Breast epithelium (tissue), 4 donors: ENCODE results near the gene CCSER1. TPM values are rescaled to one million over a fixed set of nuclear protein-coding genes. Genes with fewer than 3 reads are reported as not detected.

Experiments
- DNase-seq, 2 donors: peaks; one replicate each; pipeline ENCODE4 v3.0.0-alpha.2; 2019; ENCODE audit warnings: low spot score in 2 of 2
- H3K27ac ChIP-seq, 2 donors: fragments of 200-600 bp; sonication (generic) in 1 of 2; one replicate each; pipeline ENCODE4 v1.5.1; 2016 to 2019; ENCODE audit warnings: mild to moderate bottlenecking in 1 of 2
- H3K27me3 ChIP-seq, 2 donors: fragments of 200-600 bp; sonication (generic) in 1 of 2; one replicate each; pipeline versions ENCODE4 v1.5.1 to v1.6.0; 2017 to 2019; ENCODE audit warnings: control low read depth in 1 of 2, mild to moderate bottlenecking in 1 of 2
- H3K36me3 ChIP-seq: fragments of 200-600 bp; one replicate; pipeline ENCODE4 v1.5.1; 2019
- H3K4me1 ChIP-seq, 2 donors: fragments of 200-600 bp; sonication (generic); one replicate each; pipeline ENCODE4 v1.5.1; 2016 to 2019; ENCODE audit warnings: control low read depth in 1 of 2
- H3K4me3 ChIP-seq, 3 donors: fragments of 200-600 bp; sonication (generic); 1 replicate in 2 of 3; 2 replicates in 1 of 3; pipeline ENCODE4 v1.5.1; 2016 to 2019; ENCODE audit warnings: mild to moderate bottlenecking in 3 of 3, moderate library complexity in 2 of 3
- H3K9me3 ChIP-seq, 2 donors: fragments of 200-600 bp; sonication (generic) in 1 of 2; one replicate each; pipeline ENCODE4 v1.5.1; 2016 to 2019; ENCODE audit warnings: control low read depth in 1 of 2
- POLR2A ChIP-seq: fragments of 450-650 bp; IDR thresholded peaks from one replicate; pipeline ENCODE4 v1.6.1; 2016; ENCODE audit warnings: antibody characterized with exemption, mild to moderate bottlenecking, moderate library complexity
- POLR2AphosphoS5 ChIP-seq, 3 donors: sonication (generic); formaldehyde crosslinking; IDR thresholded peaks; one replicate each; pipeline ENCODE4 v1.6.1; 2017; ENCODE audit warnings: antibody characterized with exemption in 3 of 3
- intact Hi-C: fragments of 100-400 bp; cut with DNase I; formaldehyde crosslinking; loops from one replicate; pipeline ENCODE4 v1.15.1; 2023; ENCODE audit warnings: low total_unique reads
- total RNA-seq, 3 donors: library from RNA; depleted of rRNA; stranded (reverse); fragments of >200 nt; gene quantifications; one replicate each; pipeline ENCODE4 v1.1.0, GENCODE V29; 2016
- TF ChIP-seq, protein P1 (sequence below), 3 donors: fragments of 450-650 bp; IDR thresholded peaks; one replicate each; pipeline ENCODE4 v1.5.1; 2016 to 2017; ENCODE audit warnings: antibody characterized with exemption in 3 of 3, mild to moderate bottlenecking in 3 of 3, moderate library complexity in 3 of 3

The CCSER1 gene
- total RNA-seq, 3 donors from 2014 or later, result 6.4 to 73.3 (median 55.7) TPM

- no peak for DNase-seq
- Histone ChIP-seq H3K27ac (no peak overlapping the region), H3K9me3 (no peaks in the 10 kb centered on the region), H3K4me1 (no peaks in the 10 kb centered on the region), H3K4me3 (no peak overlapping the region), H3K36me3 (no peaks in the 10 kb centered on the region), H3K27me3 (no peaks in the 10 kb centered on the region)
- TF ChIP-seq, protein P1, sequence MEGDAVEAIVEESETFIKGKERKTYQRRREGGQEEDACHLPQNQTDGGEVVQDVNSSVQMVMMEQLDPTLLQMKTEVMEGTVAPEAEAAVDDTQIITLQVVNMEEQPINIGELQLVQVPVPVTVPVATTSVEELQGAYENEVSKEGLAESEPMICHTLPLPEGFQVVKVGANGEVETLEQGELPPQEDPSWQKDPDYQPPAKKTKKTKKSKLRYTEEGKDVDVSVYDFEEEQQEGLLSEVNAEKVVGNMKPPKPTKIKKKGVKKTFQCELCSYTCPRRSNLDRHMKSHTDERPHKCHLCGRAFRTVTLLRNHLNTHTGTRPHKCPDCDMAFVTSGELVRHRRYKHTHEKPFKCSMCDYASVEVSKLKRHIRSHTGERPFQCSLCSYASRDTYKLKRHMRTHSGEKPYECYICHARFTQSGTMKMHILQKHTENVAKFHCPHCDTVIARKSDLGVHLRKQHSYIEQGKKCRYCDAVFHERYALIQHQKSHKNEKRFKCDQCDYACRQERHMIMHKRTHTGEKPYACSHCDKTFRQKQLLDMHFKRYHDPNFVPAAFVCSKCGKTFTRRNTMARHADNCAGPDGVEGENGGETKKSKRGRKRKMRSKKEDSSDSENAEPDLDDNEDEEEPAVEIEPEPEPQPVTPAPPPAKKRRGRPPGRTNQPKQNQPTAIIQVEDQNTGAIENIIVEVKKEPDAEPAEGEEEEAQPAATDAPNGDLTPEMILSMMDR (IDR thresholded peaks at IDR 0.05), result no peak
- TF ChIP-seq POLR2AphosphoS5 (IDR thresholded peaks at IDR 0.05), result no peak
- no peak for TF ChIP-seq POLR2A
- intact Hi-C loops, result no loop called here
These were observed 795.0 kb downstream of the CCSER1 start for GRCh38 chr4:90922174-90922573.

GRCh38 chr4:90926957-90927356 is 799.8 kb downstream of the CCSER1 start:
- H3K27ac ChIP-seq, result no peak overlapping the region
- H3K36me3 ChIP-seq, result no peaks in the 10 kb centered on the region
- no peaks in the 10 kb centered on the region for H3K27me3 ChIP-seq
- no peak for TF ChIP-seq POLR2A
- TF ChIP-seq, protein P1 (IDR thresholded peaks at IDR 0.05), result no peak
- no peaks in the 10 kb centered on the region for H3K4me1 ChIP-seq
- H3K9me3 ChIP-seq, result no peaks in the 10 kb centered on the region
- no peak for DNase-seq
- intact Hi-C loops, result no loop called here
- no peak overlapping the region for H3K4me3 ChIP-seq

DNA sequence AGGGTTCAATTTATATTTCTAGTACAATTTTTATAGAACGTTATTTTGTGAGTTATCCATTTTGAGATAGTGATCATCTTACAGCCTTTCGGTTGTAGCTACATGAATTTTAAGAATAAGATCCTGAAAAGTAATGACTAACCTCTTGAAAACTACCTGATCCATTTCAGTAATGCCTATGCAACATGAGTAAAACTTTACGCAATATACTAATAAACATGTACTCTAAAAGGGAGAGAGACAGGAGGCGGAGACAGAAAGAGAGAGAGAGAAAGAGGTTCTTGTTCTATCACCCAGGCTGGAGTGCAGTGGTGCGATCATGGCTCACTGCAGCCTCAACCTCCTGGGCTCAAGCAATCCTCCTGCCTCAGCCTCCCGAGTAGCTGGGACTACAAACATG is 816.1 kb downstream of the CCSER1 start:
- no peak overlapping the region for H3K27ac ChIP-seq
- H3K4me3 ChIP-seq, result no peak overlapping the region
- no peak for DNase-seq
- no peaks in the 10 kb centered on the region for H3K36me3 ChIP-seq
- TF ChIP-seq POLR2A, result no peak
- TF ChIP-seq, protein P1 (IDR thresholded peaks at IDR 0.05), result no peak
- TF ChIP-seq POLR2AphosphoS5 (IDR thresholded peaks at IDR 0.05), result no peak
- H3K9me3 ChIP-seq, result no peaks in the 10 kb centered on the region
- H3K4me1 ChIP-seq, result no peaks in the 10 kb centered on the region
- H3K27me3 ChIP-seq, result no peaks in the 10 kb centered on the region
- intact Hi-C loops, result no loop called here

GRCh38 chr4:90946945-90947344 is 819.8 kb downstream of the CCSER1 start:
- no peak overlapping the region for H3K4me3 ChIP-seq
- H3K4me1 ChIP-seq, result no peaks in the 10 kb centered on the region
- TF ChIP-seq, protein P1 (IDR thresholded peaks at IDR 0.05), result no peak
- no peak for TF ChIP-seq POLR2A
- H3K9me3 ChIP-seq, result no peaks in the 10 kb centered on the region
- no peak for DNase-seq
- no peaks in the 10 kb centered on the region for H3K36me3 ChIP-seq
- no peaks in the 10 kb centered on the region for H3K27me3 ChIP-seq
- no peak overlapping the region for H3K27ac ChIP-seq
- intact Hi-C loops, result no loop called here

DNA sequence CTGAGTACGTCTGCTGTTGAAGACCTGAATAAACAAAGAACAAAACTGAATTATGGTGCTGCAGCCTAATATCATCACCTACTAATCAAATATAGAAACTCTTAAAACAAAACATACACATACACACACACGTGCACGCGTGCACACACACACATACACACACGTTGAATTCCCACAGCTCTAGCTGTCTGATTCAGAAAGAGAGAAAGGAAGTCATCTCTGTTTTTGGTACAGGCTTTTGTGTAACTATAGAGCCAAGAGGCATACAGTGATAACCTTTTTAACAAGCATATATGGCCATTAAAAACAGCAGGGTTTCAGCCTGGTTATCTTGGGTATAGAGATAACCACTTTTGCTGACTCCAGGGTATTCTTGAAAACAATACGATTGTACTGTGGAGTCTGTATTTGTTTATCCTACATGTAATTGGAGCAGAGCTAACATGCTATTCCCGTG is 823.2 kb downstream of the CCSER1 start:
- TF ChIP-seq POLR2A, result no peak
- TF ChIP-seq POLR2AphosphoS5 (IDR thresholded peaks at IDR 0.05), result no peak
- TF ChIP-seq, protein P1 (IDR thresholded peaks at IDR 0.05), result no peak
- Histone ChIP-seq H3K9me3 (no peaks in the 10 kb centered on the region), H3K4me1 (no peaks in the 10 kb centered on the region), H3K4me3 (no peak overlapping the region), H3K36me3 (no peaks in the 10 kb centered on the region), H3K27ac (no peak overlapping the region), H3K27me3 (no peaks in the 10 kb centered on the region)
- no peak for DNase-seq
- intact Hi-C loops, result no loop called here
